Astrocyte of the cerebellum (primary cell): Measurements from ENCODE around the gene VSIG2.

Source experiments
- DNase-seq: peaks from one replicate; pipeline ENCODE4 v3.0.0-alpha.2; 2011; ENCODE audit warnings: low read depth
- H3K4me3 ChIP-seq: 2 replicates; pipeline ENCODE4 v1.5.1; 2011; ENCODE audit warnings: mild to moderate bottlenecking, low read depth, low read length, moderate library complexity
- CTCF ChIP-seq: IDR thresholded peaks from 2 replicates; pipeline ENCODE4 v1.5.1; 2012; ENCODE audit warnings: low read length, low read depth, moderate library complexity, mild to moderate bottlenecking; ENCODE audit errors: missing control alignments
- in situ Hi-C: cut with HindIII; loops from 2 replicates; pipeline ENCODE4 v1.10.0; 2017; ENCODE audit warnings: low sequenced_read_pairs

Gene VSIG2

GRCh38 chr11:124759266-124760204 lies 7.5 kb upstream of the VSIG2 start:
- no peak for TF ChIP-seq CTCF
- in situ Hi-C loops: no loop called here
- no peak for DNase-seq
- no peak overlapping the region for H3K4me3 ChIP-seq

GRCh38 chr11:124758355-124759265 lies 6.6 kb upstream of the VSIG2 start:
- peak; percentile 81 for TF ChIP-seq CTCF
- in situ Hi-C loops: no loop called here
- H3K4me3 ChIP-seq: peak overlapping the region; percentile 32
- DNase-seq: no peak

- DNase-seq: no peak
- in situ Hi-C loops: no loop called here
- no peak overlapping the region for H3K4me3 ChIP-seq
- TF ChIP-seq CTCF: no peak
These were observed 5.3 kb upstream of the VSIG2 start for GRCh38 chr11:124757320-124757719.

- in situ Hi-C loops: no loop called here
- TF ChIP-seq CTCF: no peak
- DNase-seq: no peak
These were observed 4.7 kb upstream of the VSIG2 start for GRCh38 chr11:124756753-124757227.

GRCh38 chr11:124756033-124756752 lies 4.1 kb upstream of the VSIG2 start:
- in situ Hi-C loops: no loop called here
- TF ChIP-seq CTCF: no peak
- H3K4me3 ChIP-seq: no peak overlapping the region
- no peak for DNase-seq

More at GRCh38 chr11:124756753-124757227, 4.7 kb upstream of the VSIG2 start:
- no peak overlapping the region for H3K4me3 ChIP-seq

- in situ Hi-C loops: no loop called here
- no peak for TF ChIP-seq CTCF
- H3K4me3 ChIP-seq: no peak overlapping the region
- DNase-seq: no peak
These were observed 2.7 kb upstream of the VSIG2 start for GRCh38 chr11:124754710-124755109.
